ENCODE data around the gene ZNF396.

GRCh38 chr18:35406666-35407065 lies 29.5 kb upstream of the ZNF396 start:
- TF ChIP-seq CTCF (IDR thresholded peaks at IDR 0.05) (no peak), EP300 (IDR thresholded peaks at IDR 0.05) (no peak), POLR2A (IDR thresholded peaks at IDR 0.05) (no peak)

Data from upper lobe of left lung (tissue), 4 donors.